Gastroesophageal sphincter (tissue), 3 donors: Measurements from ENCODE around the gene PCK2.

ENCODE experiments used
- EP300 ChIP-seq: sonication (generic); formaldehyde crosslinking; IDR thresholded peaks from one replicate; pipeline ENCODE4 v1.6.1; 2017; ENCODE audit warnings: antibody characterized with exemption, mild to moderate bottlenecking
- POLR2A ChIP-seq, 2 donors: fragments of 450-650 bp; IDR thresholded peaks; one replicate each; pipeline ENCODE4 v1.6.1; 2017; ENCODE audit warnings: antibody characterized with exemption in 2 of 2, mild to moderate bottlenecking in 2 of 2, moderate library complexity in 1 of 2
- TF ChIP-seq, protein P1 (sequence below), 4 experiments: fragments of 200-600 bp in 2 of 4; fragments of 450-650 bp in 2 of 4; sonication (generic) in 1 of 4; IDR thresholded peaks; one replicate each; pipeline ENCODE4 v1.5.1; 2017 to 2019; ENCODE audit warnings: antibody characterized with exemption in 4 of 4, mild to moderate bottlenecking in 2 of 4, moderate library complexity in 2 of 4

GRCh38 chr14:24067133-24068082 lies 26.7 kb upstream of the PCK2 start:
- TF ChIP-seq EP300, result no peak
- TF ChIP-seq, protein P1, sequence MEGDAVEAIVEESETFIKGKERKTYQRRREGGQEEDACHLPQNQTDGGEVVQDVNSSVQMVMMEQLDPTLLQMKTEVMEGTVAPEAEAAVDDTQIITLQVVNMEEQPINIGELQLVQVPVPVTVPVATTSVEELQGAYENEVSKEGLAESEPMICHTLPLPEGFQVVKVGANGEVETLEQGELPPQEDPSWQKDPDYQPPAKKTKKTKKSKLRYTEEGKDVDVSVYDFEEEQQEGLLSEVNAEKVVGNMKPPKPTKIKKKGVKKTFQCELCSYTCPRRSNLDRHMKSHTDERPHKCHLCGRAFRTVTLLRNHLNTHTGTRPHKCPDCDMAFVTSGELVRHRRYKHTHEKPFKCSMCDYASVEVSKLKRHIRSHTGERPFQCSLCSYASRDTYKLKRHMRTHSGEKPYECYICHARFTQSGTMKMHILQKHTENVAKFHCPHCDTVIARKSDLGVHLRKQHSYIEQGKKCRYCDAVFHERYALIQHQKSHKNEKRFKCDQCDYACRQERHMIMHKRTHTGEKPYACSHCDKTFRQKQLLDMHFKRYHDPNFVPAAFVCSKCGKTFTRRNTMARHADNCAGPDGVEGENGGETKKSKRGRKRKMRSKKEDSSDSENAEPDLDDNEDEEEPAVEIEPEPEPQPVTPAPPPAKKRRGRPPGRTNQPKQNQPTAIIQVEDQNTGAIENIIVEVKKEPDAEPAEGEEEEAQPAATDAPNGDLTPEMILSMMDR (IDR thresholded peaks at IDR 0.05), result no peak
- TF ChIP-seq POLR2A (IDR thresholded peaks at IDR 0.05), result no peak
